MM.1S (cell line): Measurements from ENCODE around the gene MASP1.

Source experiments
- CTCF ChIP-seq: fragments of 300-600 bp; sonication (generic); IDR thresholded peaks from 2 replicates; pipeline ENCODE4 v1.5.1; 2016; ENCODE audit warnings: antibody characterized with exemption, low read length, mixed read lengths
- EZH2phosphoT487 ChIP-seq: fragments of 300-600 bp; sonication (generic); IDR thresholded peaks from 2 replicates; pipeline ENCODE4 v1.6.1; 2018; ENCODE audit warnings: antibody characterized with exemption, low read length

DNA sequence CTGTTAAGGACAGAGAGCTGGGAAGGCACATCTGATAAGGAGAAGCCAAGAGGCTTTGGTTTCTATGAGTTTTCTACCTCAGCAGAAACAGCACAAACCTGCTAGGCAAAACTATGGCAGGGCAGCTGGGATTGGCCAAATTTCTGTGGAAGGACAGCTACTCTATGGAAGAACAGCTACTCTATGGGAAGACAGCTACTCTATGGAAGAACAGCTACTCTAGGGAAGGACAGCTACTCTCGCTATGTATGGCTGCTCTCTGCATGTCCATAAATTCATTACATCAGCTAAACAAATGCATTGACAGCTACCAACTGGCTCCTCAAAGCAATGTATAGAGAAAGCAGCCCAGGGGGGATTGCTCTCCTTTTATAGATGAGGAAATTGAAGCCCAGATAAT is 24.8 kb downstream of the MASP1 start:
- TF ChIP-seq CTCF = no peak
- TF ChIP-seq EZH2phosphoT487 = no peak
